DND-41 (cell line): ENCODE measurements around the gene CCDC68.

Experiments
- EZH2 ChIP-seq: IDR thresholded peaks from 3 replicates; pipeline ENCODE4 v1.6.1; 2012; ENCODE audit warnings: borderline replicate concordance, low read depth, mild to moderate bottlenecking, moderate library complexity, low read length, inconsistent platforms; ENCODE audit not compliant: severe bottlenecking
- TF ChIP-seq, protein P1 (sequence below): IDR thresholded peaks from 2 replicates; pipeline ENCODE4 v1.5.1; 2012; ENCODE audit warnings: borderline replicate concordance, low read length, moderate library complexity, mild to moderate bottlenecking; ENCODE audit not compliant: poor library complexity, severe bottlenecking; ENCODE audit errors: extremely low read depth

DNA sequence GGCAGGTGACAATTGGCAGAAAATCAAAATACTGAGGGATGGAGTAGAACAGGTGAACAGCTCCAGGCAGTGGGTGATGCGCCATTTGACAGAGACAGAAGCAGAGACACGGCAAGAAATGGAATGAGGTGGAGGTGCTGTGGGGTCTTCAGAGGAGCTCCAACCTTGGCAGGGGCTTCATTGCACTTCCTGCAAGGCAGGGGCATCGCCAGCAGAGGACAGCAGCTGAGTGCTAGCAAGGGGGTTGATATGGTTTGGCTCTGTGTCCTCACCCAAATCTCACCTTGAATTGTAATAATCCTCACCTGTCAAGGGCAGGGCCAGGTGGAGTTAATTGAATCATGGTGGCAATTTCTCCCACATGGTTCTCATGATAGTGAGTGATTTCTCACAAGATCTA is 42.8 kb downstream of the CCDC68 start:
- no peak for TF ChIP-seq EZH2
- TF ChIP-seq, protein P1, sequence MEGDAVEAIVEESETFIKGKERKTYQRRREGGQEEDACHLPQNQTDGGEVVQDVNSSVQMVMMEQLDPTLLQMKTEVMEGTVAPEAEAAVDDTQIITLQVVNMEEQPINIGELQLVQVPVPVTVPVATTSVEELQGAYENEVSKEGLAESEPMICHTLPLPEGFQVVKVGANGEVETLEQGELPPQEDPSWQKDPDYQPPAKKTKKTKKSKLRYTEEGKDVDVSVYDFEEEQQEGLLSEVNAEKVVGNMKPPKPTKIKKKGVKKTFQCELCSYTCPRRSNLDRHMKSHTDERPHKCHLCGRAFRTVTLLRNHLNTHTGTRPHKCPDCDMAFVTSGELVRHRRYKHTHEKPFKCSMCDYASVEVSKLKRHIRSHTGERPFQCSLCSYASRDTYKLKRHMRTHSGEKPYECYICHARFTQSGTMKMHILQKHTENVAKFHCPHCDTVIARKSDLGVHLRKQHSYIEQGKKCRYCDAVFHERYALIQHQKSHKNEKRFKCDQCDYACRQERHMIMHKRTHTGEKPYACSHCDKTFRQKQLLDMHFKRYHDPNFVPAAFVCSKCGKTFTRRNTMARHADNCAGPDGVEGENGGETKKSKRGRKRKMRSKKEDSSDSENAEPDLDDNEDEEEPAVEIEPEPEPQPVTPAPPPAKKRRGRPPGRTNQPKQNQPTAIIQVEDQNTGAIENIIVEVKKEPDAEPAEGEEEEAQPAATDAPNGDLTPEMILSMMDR = peak; percentile 30
